K562 (cell line): ENCODE data around the gene EVA1B. TPM values are rescaled to one million over a fixed set of nuclear protein-coding genes. Genes with fewer than 3 reads are reported as not detected.

Source experiments
- CEBPG ChIP-seq, 3 experiments: fragments of 200-800 bp in 1 of 3; sonication (Bioruptor generic) in 1 of 3; sonication (generic) in 1 of 3; formaldehyde crosslinking in 1 of 3; IDR thresholded peaks in 2 of 3; conservative IDR thresholded peaks in 1 of 3; 2 replicates each; pipeline versions ENCODE4 v1.6.1 to v1.8.0; 2016 to 2022; ENCODE audit warnings: missing compliant biosample characterization in 2 of 3, missing genetic modification characterization in 2 of 3, mild to moderate bottlenecking in 1 of 3, missing genetic modification reagents in 1 of 3
- E4F1 ChIP-seq: fragments of 250-450 bp; sonication (Bioruptor Pico); IDR thresholded peaks from 2 replicates; pipeline ENCODE4 v1.5.0; 2021; ENCODE audit warnings: mild to moderate bottlenecking, borderline replicate concordance
- FOXJ2 ChIP-seq: fragments of 200-800 bp; sonication (Bioruptor generic); IDR thresholded peaks from 2 replicates; pipeline ENCODE4 v1.6.1; 2016; ENCODE audit warnings: missing genetic modification characterization, missing compliant biosample characterization
- NR2C2 ChIP-seq, 2 experiments: fragments of 200-800 bp in 1 of 2; sonication (Bioruptor generic) in 1 of 2; sonication (generic) in 1 of 2; formaldehyde crosslinking in 1 of 2; IDR thresholded peaks; 2 replicates each; pipeline versions ENCODE4 v1.6.1 to v1.8.0; 2016 to 2022; ENCODE audit warnings: mild to moderate bottlenecking in 1 of 2, missing compliant biosample characterization in 1 of 2, missing genetic modification characterization in 1 of 2, missing genetic modification reagents in 1 of 2
- POLR3A ChIP-seq: IDR thresholded peaks from 2 replicates; pipeline ENCODE4 v1.6.1; 2011; ENCODE audit warnings: borderline replicate concordance, mild to moderate bottlenecking, moderate library complexity; ENCODE audit not compliant: insufficient read length, insufficient read depth; ENCODE audit errors: extremely low read depth
- SNIP1 ChIP-seq: fragments of 450-650 bp; IDR thresholded peaks from 2 replicates; pipeline ENCODE4 v1.7.1; 2017; ENCODE audit warnings: low read depth, mild to moderate bottlenecking
- STAG1 ChIP-seq: sonication (generic); formaldehyde crosslinking; IDR thresholded peaks from 2 replicates; pipeline ENCODE4 v1.5.0; 2020; ENCODE audit warnings: missing genetic modification reagents, borderline replicate concordance
- ZBTB11 ChIP-seq, 3 experiments: fragments of 200-800 bp in 1 of 3; fragments of 250-450 bp in 1 of 3; fragments of 450-650 bp in 1 of 3; sonication (Bioruptor Pico) in 1 of 3; sonication (Bioruptor generic) in 1 of 3; formaldehyde crosslinking in 1 of 3; IDR thresholded peaks; 2 replicates each; pipeline versions ENCODE4 v1.6.1 to v1.8.0; 2016 to 2022; ENCODE audit warnings: mild to moderate bottlenecking in 2 of 3, missing genetic modification characterization in 2 of 3, missing compliant biosample characterization in 1 of 3, moderate library complexity in 1 of 3
- ZC3H4 ChIP-seq: sonication (generic); formaldehyde crosslinking; IDR thresholded peaks from 2 replicates; pipeline ENCODE4 v1.9.0; 2021; ENCODE audit warnings: missing genetic modification reagents, borderline replicate concordance
- ZFP91 ChIP-seq: sonication (generic); formaldehyde crosslinking; IDR thresholded peaks from 2 replicates; pipeline ENCODE4 v1.8.0; 2022; ENCODE audit warnings: mild to moderate bottlenecking, missing genetic modification reagents
- ZNF395 ChIP-seq: fragments of 200-800 bp; sonication (Bioruptor generic); IDR thresholded peaks from 2 replicates; pipeline ENCODE4 v1.6.1; 2017; ENCODE audit warnings: missing genetic modification characterization, missing compliant biosample characterization
- polyA plus RNA-seq, 8 experiments: library from polyadenylated mRNA; depleted of rRNA in 4 of 8; stranded (reverse) in 5 of 8; unstranded in 3 of 8; fragments of >200 nt; fragmentation: Nextera tagmentation in 2 of 8; fragmentation: Illumina TruSeq in 1 of 8; extraction: Ambion mirVana in 2 of 8; extraction: Trizol in 1 of 8; gene quantifications; 2 replicates each; pipeline versions ENCODE4 v1.2.1 to v1.2.3, GENCODE V29; 2011 to 2014; ENCODE audit warnings: inconsistent platforms in 1 of 8, missing spikeins in 1 of 8
- total RNA-seq, 7 experiments: library from RNA; depleted of rRNA in 6 of 7; stranded (reverse); fragments of >200 nt in 6 of 7; fragmentation: Illumina TruSeq in 2 of 7; extraction: Trizol in 2 of 7; gene quantifications; 2 replicates each; pipeline versions ENCODE4 v1.2.1 to v1.2.3, GENCODE V29; 2011 to 2021; ENCODE audit warnings: low replicate concordance in 1 of 7
- TF ChIP-seq, protein P1 (sequence below): IDR thresholded peaks from 2 replicates; pipeline ENCODE4 v1.6.1; 2016; ENCODE audit warnings: missing genetic modification characterization, missing compliant biosample characterization

The EVA1B gene
- total and polyA plus RNA-seq, 9 of the 15 experiments (the other 6 are each of a cell fraction or from before 2014, with no cell fraction given), result 0.08 to 65.7 (median 2.4) TPM

DNA sequence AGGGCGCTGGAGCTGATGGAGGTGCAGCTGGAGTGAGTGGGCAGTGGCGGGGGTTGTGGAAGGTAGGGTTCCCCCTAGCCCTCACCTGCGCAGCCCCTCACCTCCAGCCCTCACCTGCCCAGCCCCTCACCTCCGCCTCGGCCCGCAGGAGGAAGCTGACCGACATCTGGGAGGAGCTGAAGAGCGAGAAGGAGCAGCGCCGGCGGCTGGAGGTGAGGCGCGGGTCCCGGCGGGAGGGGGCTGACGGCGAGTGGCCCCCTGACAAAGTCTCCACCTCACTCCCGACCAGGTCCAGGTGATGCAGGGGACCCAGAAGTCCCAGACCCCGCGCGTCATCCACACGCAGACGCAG lies 2.7 kb downstream of the EVA1B start (continued):
- TF ChIP-seq, protein P1, sequence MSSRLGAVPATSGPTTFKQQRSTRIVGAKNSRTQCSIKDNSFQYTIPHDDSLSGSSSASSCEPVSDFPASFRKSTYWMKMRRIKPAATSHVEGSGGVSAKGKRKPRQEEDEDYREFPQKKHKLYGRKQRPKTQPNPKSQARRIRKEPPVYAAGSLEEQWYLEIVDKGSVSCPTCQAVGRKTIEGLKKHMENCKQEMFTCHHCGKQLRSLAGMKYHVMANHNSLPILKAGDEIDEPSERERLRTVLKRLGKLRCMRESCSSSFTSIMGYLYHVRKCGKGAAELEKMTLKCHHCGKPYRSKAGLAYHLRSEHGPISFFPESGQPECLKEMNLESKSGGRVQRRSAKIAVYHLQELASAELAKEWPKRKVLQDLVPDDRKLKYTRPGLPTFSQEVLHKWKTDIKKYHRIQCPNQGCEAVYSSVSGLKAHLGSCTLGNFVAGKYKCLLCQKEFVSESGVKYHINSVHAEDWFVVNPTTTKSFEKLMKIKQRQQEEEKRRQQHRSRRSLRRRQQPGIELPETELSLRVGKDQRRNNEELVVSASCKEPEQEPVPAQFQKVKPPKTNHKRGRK (tag), result no peak
- TF ChIP-seq STAG1 (CRISPR knock-in tag) (no peak), NR2C2 (CRISPR knock-in tag; IDR thresholded peaks at IDR 0.05) (peak; percentile 63; the same call in 1 of the 2 replicates), NR2C2 (tag; IDR thresholded peaks at IDR 0.05) (no peak), CEBPG (CRISPR knock-in tag; IDR thresholded peaks at IDR 0.05) (peak; percentile 37; the same call in 1 of the 2 replicates), CEBPG (tag; conservative IDR thresholded peaks at IDR 0.05 in 1 of 2, IDR thresholded peaks at IDR 0.05 in 1 of 2) (no peak), ZNF395 (CRISPR knock-in tag) (no peak), ZFP91 (CRISPR knock-in tag) (0 out of 2 replicates have a peak, but pooled peaks have one; percentile 63), E4F1 (no peak), ZC3H4 (no peak), FOXJ2 (tag) (no peak), SNIP1 (no peak), POLR3A (no peak), ZBTB11 (CRISPR knock-in tag; IDR thresholded peaks at IDR 0.05) (no peak)
